Prostate gland (tissue), 2 donors: ENCODE measurements around the gene KCNK4.

Experiments
- CTCF ChIP-seq, 4 experiments: fragments of 200-600 bp in 2 of 4; fragments of 450-650 bp in 2 of 4; sonication (generic) in 2 of 4; IDR thresholded peaks; 1 replicate in 3 of 4; 2 replicates in 1 of 4; pipeline ENCODE4 v1.5.1; 2016 to 2019; ENCODE audit warnings: antibody characterized with exemption in 4 of 4, mild to moderate bottlenecking in 2 of 4, moderate library complexity in 2 of 4
- POLR2A ChIP-seq: fragments of 450-650 bp; IDR thresholded peaks from one replicate; pipeline ENCODE4 v1.6.1; 2016; ENCODE audit warnings: antibody characterized with exemption, mild to moderate bottlenecking

- no peak for TF ChIP-seq CTCF (IDR thresholded peaks at IDR 0.05)
- TF ChIP-seq POLR2A = no peak
These were observed 4.3 kb upstream of the KCNK4 start for GRCh38 chr11:64286801-64287159.
